Activated gamma-delta T cell treated with anti-CD3 and anti-CD28 coated beads, Interleukin-2, amount 50 U/mL, for 16 hours (primary cell): ENCODE results near the gene ANKS1B.
"Not testable (repeated sequence)": the region's sequence is repeated elsewhere in the genome, so short reads cannot be mapped to it uniquely, and the experiment has no call there.

Experiments
- DNase-seq: peaks from one replicate; pipeline ENCODE4 v3.0.0-alpha.2; 2020; ENCODE audit warnings: low read depth

Gene ANKS1B

GRCh38 chr12:99861731-99862130 is 123.0 kb downstream of the ANKS1B start:
- DNase-seq, result no peak

- DNase-seq, result no peak
Observed at GRCh38 chr12:99859126-99859525, 125.6 kb downstream of the ANKS1B start.

DNA sequence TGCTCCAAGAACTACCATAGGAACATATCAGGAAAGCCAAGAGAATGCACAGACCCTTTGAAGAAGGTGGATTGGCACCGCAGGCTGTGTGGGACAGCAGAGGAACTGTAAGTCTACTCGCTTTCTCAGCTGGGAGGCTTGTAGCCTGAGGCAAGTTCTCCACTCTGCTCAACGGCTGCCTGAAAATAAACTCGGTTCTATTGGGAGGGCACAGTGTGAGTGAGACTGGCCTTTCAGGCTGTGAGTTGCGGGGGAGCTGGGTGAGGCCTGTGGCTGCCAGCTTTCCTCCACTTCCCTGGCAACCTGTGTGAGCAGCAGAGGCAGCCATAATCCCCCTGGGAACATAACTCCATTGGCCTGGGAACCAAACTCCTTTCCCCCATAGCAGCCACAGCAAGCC is 132.1 kb downstream of the ANKS1B start:
- no peak for DNase-seq

GRCh38 chr12:99847936-99848335 is 136.8 kb downstream of the ANKS1B start:
- no peak for DNase-seq

DNA sequence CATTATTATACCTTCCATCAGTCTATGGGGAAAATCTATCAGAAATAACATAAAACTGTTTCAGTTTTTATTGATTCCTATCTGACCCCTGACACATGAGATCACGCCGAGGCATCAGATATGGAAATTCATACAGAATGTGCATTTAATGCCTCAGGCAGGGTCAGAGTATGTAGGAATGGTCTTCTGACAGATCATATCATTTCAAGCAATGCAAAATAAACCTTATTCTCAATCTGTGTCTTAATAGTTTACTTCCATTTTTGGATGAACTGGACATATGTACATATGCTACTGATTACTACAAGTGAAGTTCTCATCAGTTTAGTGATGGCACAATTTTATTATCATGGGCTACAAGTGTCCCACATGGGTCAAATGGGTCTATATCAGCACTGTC is 150.0 kb downstream of the ANKS1B start:
- DNase-seq, result no peak

- DNase-seq, result no peak
Observed at GRCh38 chr12:99833397-99833796, 151.3 kb downstream of the ANKS1B start.

GRCh38 chr12:99824900-99825542 is 159.7 kb downstream of the ANKS1B start:
- DNase-seq, result no peak

DNA sequence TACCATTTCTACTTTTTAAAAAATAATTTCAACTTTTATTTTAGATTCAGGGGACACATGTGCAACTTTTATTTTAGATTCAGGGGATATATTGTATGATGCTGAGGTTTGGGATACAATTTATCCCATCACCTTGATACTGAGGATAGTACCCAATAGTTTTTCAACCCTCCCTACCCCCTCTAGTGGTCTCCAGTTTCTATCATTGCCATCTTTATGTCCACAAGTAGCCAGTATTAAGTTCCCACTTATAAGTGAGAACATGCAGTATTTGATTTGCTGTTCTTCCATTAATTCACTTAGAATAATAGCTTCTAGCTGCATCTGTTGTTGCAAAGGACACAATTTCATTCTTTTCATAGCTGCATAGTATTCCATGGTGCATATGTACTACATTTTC is 162.5 kb downstream of the ANKS1B start:
- DNase-seq, result no peak

GRCh38 chr12:99810718-99811593 is 173.8 kb downstream of the ANKS1B start:
- no peak for DNase-seq

DNA sequence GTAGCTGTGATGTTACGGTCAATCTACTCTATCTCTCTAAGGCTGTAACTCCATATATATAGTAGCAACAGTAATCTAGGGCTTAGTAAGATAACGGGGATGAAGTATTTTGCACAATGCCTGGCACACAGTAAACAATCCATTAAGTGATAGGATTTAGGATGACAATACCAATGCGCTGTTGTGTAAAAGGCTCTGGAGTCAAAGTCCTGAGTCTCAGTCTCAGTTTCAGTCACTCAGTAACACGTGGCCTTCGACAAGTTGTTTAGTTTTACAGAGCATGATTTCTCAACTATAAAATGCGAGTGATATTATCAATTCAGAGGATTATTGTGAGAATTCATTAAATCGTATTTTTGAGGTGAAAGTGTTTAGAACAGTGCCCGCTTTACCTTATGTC is 174.8 kb downstream of the ANKS1B start:
- no peak for DNase-seq

DNA sequence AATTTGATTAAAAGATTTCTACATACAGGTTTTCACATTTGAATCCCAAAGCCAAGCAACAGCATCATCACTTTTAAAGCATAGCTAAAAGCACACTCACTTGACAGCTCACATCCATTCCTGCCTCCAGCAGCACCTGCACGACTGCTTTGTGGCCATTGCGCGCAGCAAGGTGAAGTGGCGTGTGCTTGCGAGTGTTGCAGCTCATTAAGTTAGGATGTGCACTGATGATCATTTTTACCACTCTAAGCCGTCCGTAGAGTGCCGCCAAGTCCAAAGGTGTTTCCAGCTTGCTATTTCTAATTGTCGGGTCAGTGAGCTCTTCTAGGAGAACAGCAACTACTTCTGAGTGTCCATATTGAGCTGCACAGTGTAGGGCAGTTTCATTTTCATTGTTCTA is 178.4 kb downstream of the ANKS1B start:
- DNase-seq, result no peak

- no peak for DNase-seq
Observed at GRCh38 chr12:99804715-99805114, 180.0 kb downstream of the ANKS1B start.

DNA sequence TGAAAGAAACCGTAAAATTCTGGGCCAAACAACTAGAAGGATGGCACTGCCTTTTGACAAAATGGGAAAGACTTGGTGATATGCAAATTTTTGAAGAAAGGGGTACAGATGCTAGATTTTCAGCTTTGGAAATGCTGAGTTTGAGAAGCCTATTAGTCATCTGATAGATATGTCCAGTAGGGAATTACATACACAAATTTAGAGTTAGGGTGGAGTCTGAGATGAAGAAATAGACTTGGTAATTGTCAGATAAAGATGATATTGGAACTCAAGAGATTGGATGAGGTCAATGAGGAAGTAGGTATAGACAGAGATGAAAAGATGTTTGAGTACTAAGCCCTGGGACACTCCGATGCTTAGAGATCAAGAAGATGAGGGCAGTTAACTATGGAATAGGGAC is 184.1 kb downstream of the ANKS1B start:
- DNase-seq, result no peak

- not testable (repeated sequence) for DNase-seq
Observed at GRCh38 chr12:99797931-99798330, 186.8 kb downstream of the ANKS1B start.

DNA sequence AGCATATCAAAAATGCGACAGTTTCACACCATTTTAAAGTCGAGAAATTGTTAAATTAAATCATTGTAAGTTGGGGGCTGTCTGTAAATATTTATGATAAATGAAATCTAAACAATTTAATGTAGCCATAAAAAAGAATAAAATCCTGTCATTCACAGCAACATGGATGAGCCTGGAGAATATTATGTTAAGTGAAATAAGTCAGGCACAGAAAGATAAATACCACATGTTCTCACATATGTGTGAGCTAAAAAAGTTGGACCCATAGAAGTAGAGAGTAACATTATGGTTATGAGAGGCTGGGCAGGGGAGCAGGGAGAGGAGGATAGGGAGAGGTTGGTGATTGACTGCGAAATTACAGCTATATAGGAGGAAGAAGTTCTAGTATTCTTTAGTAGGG is 201.3 kb downstream of the ANKS1B start:
- no peak for DNase-seq

- no peak for DNase-seq
Observed at GRCh38 chr12:99772274-99772673, 212.5 kb downstream of the ANKS1B start.

- DNase-seq, result no peak
Observed at GRCh38 chr12:99771659-99772058, 213.1 kb downstream of the ANKS1B start.

GRCh38 chr12:99769396-99769980 is 215.2 kb downstream of the ANKS1B start:
- DNase-seq, result no peak

DNA sequence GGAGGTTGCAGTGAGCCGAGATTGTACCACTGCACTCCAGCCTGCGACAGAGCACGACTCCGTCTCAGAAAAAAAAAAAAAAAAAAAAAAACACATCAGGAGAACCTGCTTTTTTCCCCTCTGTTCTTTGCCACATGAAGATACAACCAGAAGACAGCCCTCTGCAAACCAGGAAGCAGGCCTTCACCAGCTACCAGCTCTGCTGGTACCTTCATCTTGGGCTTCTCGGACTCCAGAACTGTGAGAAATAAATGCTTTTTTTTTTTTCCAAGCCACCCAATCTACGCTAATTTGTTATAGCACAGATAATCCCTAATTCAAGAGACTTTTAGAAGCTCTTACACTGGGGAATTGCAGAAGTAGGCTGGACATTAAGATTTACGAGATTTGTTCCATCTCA is 216.0 kb downstream of the ANKS1B start:
- DNase-seq, result no peak

- no peak for DNase-seq
Observed at GRCh38 chr12:99767809-99768208, 216.9 kb downstream of the ANKS1B start.

- no peak for DNase-seq
Observed at GRCh38 chr12:99766408-99766807, 218.3 kb downstream of the ANKS1B start.

DNA sequence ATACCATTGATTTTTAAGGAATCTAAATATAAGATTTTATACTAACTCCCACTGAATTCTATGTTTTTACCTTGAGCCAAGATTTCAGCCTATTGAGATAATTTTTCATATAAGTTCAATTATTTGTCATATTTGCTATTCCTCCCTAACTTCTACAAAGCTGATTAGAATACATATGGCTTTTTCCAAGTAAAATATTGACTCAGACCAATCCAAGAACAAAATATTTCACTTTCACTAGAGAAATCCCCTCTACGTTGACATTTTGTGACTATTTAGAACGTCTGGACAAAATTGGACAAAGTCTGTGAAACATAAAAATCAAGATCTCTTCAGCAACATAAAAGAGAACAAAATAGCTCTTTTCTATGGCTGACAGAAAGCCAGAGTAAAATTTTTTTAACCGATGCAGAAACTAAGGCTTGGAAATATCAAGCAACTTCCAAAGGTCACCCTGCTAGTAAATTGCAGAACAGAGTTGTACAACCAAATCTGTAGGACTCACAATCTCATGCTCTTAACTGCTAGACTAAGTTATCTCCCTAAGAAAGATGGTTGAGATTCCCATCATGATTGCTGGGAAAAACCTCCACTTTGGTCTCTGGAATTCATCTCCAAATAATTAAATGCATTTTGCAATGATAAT is 219.1 kb downstream of the ANKS1B start:
- no peak for DNase-seq

DNA sequence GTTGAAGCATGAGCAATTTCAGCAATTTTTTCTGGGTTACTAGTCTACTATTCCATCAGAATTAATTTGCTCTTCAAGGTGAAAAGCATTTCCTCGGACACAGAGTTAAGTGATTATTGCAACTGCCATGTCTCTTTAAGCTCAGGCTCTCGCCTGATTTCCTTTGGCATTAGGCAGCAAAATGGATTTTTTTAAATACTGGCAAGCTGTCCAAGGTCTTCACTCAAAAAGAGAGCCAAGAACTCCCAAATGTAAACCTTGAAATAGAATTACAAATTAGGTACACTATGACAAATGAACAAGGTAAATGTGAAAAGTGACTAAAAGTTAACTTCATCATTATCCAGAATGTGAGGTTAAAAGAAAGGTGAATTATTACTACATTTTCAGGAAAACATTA is 225.3 kb downstream of the ANKS1B start:
- DNase-seq, result no peak
